ENCODE data around the gene AGMO.

AGMO gene

DNA sequence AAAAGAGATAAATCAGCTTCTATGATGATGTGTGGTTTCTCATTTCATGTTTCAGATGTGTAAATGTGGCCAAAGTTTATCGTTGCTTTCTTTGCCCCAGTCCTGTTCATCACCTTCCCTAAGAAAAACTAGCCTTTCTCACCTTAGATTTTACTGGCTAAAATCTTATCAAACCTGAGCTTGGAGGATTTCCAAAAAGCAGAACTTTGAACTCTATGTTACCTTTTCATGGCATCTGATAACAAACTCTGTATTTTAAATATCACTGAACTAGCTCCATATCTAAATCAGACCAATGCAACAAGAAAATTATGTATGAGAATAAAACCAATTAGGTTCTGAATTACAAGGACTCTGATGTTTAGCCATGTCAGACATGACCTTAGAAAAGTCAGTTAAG lies 335.8 kb downstream of the AGMO start:
- DNase-seq (ENCODE audit: low read depth in 2 of 2): no peak

DNA sequence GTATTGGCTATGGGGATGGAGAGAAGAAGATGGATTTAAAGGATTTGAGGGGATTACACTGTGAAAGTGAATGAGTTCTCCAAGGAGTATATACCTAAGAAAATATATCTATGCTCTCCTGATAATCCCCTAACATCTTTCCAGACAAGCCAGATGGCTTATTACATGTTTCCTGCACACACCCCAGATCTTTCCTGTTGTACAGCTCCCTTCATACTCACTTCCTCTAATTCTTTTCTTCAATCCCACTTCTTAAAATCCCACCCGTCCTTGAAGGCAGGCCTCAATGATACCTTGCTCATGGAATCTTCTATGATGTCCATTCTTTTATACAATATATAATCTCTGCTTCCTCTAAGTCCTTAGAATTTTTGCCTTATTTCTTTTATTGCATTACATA lies 342.1 kb downstream of the AGMO start:
- no peak for DNase-seq (ENCODE audit: low read depth in 2 of 2)

DNA sequence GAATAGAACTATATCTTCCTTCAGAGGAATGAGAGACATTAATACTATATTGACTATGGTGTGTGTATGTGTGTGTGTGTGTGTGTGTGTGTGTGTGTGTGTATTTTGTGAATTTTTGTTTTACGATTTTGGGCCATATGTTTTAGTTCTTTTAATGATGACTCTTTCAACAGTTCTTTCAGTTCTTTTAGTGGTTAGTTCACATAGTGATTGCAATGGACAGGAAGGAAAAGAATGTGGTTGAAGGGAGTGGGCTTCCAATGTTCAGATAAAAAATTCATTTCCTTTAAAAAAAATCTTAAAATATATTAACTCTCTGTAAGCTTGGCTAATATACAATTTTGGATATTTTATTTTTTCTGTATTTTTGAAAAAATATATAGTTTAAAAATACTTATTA lies 343.6 kb downstream of the AGMO start:
- DNase-seq (ENCODE audit: low read depth in 2 of 2): no peak

- DNase-seq (ENCODE audit: low read depth in 2 of 2): no peak
These were observed 346.2 kb downstream of the AGMO start for GRCh38 chr7:15215616-15216015.

- no peak for DNase-seq (ENCODE audit: low read depth in 2 of 2)
These were observed 346.8 kb downstream of the AGMO start for GRCh38 chr7:15214976-15215375.

GRCh38 chr7:15213093-15213492 lies 348.7 kb downstream of the AGMO start:
- no peak for DNase-seq (ENCODE audit: low read depth in 2 of 2)

- no peak for DNase-seq (ENCODE audit: low read depth in 2 of 2)
These were observed 352.4 kb downstream of the AGMO start for GRCh38 chr7:15209429-15209828.

- DNase-seq (ENCODE audit: low read depth in 2 of 2): no peak
These were observed 357.4 kb downstream of the AGMO start for GRCh38 chr7:15204421-15204820.

GRCh38 chr7:15199482-15199881 lies 362.3 kb downstream of the AGMO start:
- no peak for DNase-seq (ENCODE audit: low read depth in 2 of 2)

GRCh38 chr7:15197042-15197977 lies 364.5 kb downstream of the AGMO start:
- no peak for DNase-seq (ENCODE audit: low read depth in 2 of 2)

DNA sequence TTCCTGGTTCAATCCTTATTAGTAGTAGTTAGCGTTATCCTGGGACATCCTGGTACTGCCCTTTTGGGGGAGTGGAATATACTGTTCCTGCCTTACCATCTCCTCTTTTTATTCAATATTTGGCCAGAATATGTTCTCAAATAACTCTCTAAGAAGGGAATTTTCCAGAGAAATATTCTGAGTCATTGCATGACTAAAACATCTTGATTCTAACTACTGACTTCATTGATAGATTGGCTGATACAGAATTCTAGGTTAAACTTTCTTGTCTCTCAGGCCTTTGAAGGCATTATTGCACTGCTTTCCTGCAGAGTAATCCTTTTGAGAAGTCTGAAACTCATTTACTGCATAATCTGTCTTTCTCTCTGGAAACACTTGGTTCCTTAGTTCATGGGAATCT lies 383.8 kb downstream of the AGMO start:
- no peak for DNase-seq (ENCODE audit: low read depth in 2 of 2)

GRCh38 chr7:15176089-15176488 lies 385.7 kb downstream of the AGMO start:
- DNase-seq (ENCODE audit: low read depth in 2 of 2): no peak

GRCh38 chr7:15175152-15175551 lies 386.7 kb downstream of the AGMO start:
- DNase-seq (ENCODE audit: low read depth in 2 of 2): no peak

DNA sequence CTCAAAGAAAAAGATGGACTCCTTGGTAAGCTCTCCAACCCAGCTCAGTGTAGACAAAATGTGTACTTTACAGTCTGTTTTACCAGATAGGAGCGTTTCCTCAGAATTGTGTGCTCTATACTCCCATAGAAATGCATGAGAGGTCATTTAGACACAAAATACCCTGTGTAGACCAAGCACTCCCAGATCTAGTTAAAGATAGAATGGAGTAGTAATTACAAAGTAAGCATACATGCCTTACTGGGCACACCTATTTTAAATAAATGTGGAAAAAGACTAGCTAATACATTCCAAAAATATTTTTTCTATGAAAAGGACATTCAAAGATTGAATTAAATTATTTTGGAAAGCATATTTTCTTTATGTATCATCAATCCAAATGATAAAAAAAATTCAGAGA lies 387.3 kb downstream of the AGMO start:
- DNase-seq (ENCODE audit: low read depth in 2 of 2): no peak

- no peak for DNase-seq (ENCODE audit: low read depth in 2 of 2)
These were observed 393.3 kb downstream of the AGMO start for GRCh38 chr7:15168489-15168888.

- no peak for DNase-seq (ENCODE audit: low read depth in 2 of 2)
These were observed 393.9 kb downstream of the AGMO start for GRCh38 chr7:15167912-15168311.

DNA sequence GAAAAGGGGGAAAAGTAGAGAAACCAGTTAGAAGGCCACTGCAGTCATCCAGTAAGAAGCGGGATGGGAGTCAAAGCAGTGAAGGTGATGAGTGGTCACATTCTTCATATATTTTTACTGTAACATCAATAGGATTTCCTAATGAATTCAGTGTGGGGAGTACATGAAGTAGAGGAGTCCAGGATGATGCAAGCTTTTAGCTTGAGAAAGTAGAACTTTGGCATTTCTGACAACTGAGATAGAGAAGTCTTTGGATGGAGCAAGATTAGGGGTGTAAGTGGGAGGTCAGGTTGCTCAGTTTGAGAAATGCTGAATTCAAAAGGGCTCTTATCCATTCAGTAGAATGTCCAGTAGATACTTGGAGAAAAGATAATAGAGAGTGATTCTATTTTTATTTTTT lies 395.2 kb downstream of the AGMO start:
- DNase-seq (ENCODE audit: low read depth in 2 of 2): no peak

DNA sequence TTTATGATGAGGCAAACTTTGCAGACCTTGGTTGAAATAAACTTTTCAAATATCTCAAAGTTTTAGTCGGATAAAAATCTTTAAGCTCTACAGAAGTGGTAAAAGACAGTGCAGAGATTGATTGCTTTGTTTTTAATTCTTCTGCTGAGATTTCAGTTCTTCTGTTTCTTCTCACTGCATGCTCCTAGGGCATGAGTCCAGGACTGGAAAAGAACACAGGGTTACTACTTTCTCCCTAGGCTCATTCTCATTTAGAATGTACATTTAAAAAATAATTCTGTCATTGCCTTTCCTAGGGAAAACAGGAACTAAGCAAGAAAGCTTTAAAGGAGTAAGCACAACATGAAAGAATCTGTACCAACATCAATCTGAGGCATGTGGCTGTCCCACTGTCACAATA lies 402.6 kb downstream of the AGMO start:
- no peak for DNase-seq (ENCODE audit: low read depth in 2 of 2)

DNA sequence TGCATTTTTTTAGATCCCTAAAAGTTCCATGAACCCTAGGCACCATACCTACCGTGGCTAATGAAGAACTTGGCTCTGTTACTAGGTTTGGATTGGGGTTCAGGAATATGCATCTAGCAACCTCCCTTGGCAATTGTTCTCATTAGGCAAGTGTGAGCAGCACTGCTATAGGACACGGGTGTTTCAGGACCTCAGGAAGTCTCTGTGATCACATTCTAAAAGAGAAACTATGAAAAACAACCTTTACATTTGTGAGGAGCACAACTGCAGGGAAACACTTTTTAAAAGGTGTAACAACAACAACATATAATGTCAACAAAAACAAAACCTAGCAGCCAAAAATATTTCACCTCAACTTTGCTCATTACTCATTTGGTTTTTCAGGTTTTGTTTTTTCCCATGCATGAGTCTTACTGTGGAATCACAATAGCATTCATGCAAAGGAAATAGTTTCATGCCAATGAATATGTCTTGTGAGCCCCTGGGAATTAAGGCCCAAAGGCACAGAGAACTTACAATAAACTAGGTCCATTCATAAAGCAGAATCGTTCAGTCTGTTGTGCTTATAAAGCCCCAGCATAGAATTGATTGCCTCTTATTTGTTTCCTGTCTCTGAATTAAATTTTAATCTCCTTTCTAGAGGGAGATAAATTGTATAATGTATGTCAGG lies 403.5 kb downstream of the AGMO start:
- no peak for DNase-seq (ENCODE audit: low read depth in 2 of 2)

Data from activated CD8-positive, alpha-beta memory T cell treated with anti-CD3 and anti-CD28 coated beads for 4 hours (primary cell).